ENCODE data around the gene KDM2A.
"Not testable (repeated sequence)": the region's sequence is repeated elsewhere in the genome, so short reads cannot be mapped to it uniquely, and the experiment has no call there.

KDM2A gene

DNA sequence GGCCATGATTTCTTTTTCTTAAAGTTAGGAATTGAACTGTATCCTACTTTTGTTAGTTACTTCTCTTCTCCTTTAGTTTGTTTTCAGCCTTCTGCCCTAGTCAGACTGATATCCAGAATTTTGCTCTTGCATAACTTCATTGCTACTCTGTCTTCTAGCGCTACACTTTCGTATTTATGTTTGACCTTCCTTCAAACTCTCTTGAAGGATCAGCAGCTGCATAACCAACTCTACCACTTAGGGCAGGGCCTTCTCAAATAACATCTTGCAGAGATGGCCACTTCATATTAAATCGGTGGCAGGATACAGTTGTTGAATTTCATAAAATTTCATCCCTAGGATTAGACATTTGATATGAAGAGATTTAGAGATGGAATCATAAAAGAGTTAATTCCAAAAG, 43.9 kb downstream of the KDM2A start:
- DNase-seq: no peak
- intact Hi-C loops (cut with DNase I): no loop called here

GRCh38 chr11:67165623-67166022, 46.6 kb downstream of the KDM2A start:
- no peak for DNase-seq
- intact Hi-C loops (cut with DNase I): loop anchor here (5.0 kb wide), 1 partner anchor 83 kb away; no protein-coding TSS in a partner anchor

GRCh38 chr11:67167091-67167490, 48.0 kb downstream of the KDM2A start:
- DNase-seq: no peak
- intact Hi-C loops (cut with DNase I): loop anchor here (5.0 kb wide), 1 partner anchor 85 kb away; no protein-coding TSS in a partner anchor

DNA sequence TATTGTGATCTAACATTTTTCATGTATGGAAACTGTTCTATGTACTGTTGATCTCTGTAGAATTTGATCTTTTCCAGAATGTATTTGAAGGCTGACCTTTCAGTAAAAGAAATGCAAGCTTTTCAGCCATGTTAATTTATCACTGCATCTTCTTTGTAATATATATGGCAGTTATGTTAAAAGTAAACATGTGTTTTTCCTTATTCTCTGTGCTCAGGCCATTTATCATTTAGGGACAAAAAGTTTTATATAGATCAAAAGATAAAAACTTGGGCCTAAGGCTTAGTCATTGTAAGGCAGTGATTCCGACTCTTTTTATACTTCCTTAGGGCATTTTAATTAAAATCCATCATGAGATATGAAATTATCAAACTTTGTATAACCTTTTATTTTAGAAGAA, 48.7 kb downstream of the KDM2A start:
- DNase-seq: no peak
- intact Hi-C loops (cut with DNase I): loop anchor here (5.0 kb wide), 1 partner anchor 85 kb away; no protein-coding TSS in a partner anchor

DNA sequence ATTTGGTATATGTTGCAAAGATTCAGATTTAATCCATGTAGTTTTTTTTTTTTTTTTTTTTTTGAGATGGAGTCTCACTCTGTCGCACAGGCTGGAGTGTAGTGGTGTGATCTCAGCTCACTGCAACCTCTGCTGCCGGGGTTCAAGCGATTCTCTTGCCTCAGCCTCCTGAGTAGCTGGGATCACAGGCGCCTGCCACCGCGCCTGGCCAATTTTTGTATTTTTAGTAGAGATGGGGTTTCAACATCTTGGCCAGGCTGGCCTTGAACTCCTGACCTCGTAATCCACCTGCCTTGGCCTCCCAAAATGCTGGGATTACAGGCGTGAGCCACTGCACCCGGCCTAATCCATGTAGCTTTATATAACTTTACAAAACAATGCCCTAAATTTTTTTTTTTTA, 49.8 kb downstream of the KDM2A start:
- peak in 1 of 10 donors; percentile 56 for DNase-seq

GRCh38 chr11:67174311-67174710, 55.2 kb downstream of the KDM2A start:
- no peak for DNase-seq
- intact Hi-C loops (cut with DNase I): no loop called here

More for the DNA sequence above, 49.8 kb downstream of the KDM2A start:
- intact Hi-C loops (cut with DNase I): loop anchor here (5.0 kb wide), 1 partner anchor 87 kb away; no protein-coding TSS in a partner anchor

DNA sequence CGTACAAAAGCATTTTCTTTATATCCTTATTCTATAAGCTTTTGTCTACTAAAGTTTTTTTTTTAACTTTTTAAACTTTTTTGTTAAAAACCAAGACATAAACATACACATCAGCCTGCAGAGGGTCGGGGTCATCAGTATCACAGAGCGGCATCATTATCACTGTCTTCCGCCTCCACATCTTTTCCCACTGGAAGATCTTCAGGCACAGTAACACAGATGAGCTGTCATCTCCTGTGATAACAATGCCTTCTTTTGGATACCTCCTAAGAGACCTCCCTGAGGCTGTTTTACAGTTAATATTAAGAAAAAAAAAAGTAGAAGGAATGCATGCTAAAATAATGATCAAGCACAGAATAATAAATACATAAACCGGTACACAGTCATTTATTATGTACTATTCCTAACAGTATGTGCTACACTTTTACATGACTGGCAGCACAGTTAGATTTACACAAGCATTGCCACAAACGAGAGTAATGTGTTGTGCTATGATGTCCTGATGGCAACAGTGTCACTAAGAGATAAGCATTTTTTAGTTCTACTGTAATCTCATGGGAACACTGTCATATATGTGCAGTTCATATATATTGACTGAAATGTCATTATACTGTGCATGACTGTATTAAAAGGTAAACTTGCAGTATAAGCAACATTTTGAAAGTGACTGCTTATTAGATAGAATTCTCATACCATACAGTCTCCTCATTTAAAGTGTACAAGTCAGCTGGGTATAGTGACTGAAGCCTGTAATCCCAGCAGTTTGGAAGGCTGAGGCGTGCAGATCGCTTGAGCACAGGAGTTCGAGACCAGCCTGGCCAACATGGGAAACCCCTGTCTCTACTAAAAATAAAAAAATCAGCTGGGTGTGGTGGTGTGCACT, 58.6 kb downstream of the KDM2A start:
- intact Hi-C loops (cut with DNase I): no loop called here
- DNase-seq: no peak

DNA sequence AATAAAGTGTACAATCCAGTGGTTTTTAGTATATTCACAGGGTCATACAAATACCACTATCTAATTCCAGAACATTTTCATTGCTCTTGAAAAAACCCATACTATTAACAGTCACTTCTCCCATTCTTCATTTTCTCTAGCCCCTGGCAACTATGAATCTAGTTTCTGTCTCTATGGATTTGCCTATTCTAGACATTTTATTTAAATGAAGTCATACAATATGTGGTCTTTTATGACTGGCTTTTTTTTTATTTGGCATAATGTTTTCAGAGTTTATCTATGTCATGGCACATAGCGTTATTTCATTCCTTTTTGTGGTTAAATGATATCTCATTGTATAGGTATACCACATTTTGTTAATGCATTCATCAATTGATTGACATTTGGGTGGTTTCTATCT, 59.4 kb downstream of the KDM2A start:
- intact Hi-C loops (cut with DNase I): no loop called here
- no peak for DNase-seq

- DNase-seq: no peak
- intact Hi-C loops (cut with DNase I): no loop called here
These were observed 59.8 kb downstream of the KDM2A start for GRCh38 chr11:67178878-67179277.

DNA sequence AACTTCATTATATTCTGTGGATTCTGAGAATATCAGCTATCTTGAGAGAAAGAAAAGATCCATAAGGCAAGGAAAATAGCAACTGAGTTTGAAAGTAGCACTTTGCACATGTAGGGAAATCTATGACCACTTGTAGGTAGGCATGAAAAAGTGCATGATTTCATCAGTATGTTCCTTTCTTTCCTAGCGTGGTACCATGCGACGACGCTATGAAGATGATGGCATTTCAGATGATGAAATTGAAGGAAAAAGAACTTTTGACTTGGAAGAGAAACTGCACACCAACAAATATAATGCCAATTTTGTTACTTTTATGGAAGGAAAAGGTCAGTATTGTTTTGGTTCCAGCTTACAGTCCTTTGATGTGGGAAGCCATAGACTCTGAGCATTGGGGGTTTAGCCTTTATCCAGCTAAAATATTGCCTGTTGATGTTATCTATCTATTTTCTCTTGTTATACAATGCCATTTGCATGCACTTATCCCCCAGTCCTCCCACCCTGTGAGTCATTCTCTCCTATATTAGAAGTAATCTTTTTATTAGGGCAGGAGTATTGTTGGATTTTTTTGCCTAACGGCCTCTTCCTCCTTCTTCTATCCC, 60.9 kb downstream of the KDM2A start:
- intact Hi-C loops (cut with DNase I): no loop called here
- no peak for DNase-seq

GRCh38 chr11:67194096-67194495, 75.0 kb downstream of the KDM2A start:
- peak in 1 of 10 donors; percentile 22 for DNase-seq
- intact Hi-C loops (cut with DNase I): no loop called here

DNA sequence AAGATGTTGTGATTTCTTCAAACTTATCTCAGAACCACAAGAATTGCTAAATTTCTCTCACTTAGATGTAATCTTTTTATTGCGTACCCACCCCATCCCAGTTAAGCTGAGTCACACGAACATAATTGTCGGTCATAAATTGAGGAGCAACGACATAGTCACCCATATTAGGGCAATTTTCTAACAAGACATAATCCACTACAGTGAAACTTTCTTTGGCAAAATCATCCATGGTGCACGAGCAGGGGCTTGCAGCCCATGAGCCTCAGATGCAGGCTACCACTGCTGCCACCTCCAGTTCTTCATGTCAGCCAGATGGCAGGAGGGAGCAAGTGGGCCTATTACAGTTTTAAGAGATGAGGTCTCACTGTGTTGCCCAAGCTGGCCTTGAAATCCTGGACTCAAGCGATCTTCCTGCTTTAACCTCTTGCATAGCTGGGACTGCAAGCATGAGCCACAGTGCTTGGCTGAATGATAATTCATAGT, 77.0 kb downstream of the KDM2A start:
- intact Hi-C loops (cut with DNase I): no loop called here
- DNase-seq: no peak

DNA sequence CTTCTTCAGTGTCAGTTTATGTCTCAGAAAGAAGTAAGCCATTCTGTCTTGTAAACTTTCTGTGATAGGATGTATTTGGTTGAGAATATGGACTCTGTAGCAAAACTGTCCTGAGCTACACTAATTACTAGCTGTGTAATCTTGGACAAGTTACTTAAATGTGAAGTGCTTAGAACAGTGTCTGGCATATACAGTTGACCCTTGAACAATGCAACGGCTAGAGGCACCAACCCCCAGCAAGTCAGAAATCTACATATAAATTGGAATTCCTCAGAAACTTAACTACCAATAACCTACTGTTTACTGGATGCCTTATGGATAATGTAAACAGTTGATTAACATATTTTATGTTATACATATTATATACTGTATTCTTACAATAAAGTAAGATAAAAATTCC, 78.5 kb downstream of the KDM2A start:
- no peak for DNase-seq
- intact Hi-C loops (cut with DNase I): no loop called here

DNA sequence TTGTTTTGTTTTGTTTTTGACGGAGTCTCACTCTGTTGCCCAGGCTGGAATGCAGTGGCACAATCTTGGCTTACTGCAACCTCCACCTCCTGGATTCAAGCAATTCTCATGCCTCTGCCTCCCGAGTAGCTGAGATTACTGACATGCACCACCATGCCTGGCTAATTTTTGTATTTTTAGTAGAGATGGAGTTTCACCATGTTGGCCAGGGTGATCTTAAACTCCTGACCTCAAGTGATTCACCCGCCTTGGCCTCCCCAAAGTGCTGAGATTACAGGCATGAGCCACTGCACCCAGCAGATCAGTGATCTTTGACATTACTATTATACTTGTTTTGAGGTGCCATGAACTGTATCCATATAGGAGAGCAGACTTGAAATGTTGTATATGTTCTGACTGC, 79.7 kb downstream of the KDM2A start:
- intact Hi-C loops (cut with DNase I); DNase-seq: not testable (repeated sequence)

- intact Hi-C loops (cut with DNase I): no loop called here
- DNase-seq: no peak
These were observed 80.7 kb downstream of the KDM2A start for GRCh38 chr11:67199751-67200150.

GRCh38 chr11:67202028-67202427, 83.0 kb downstream of the KDM2A start:
- intact Hi-C loops (cut with DNase I): no loop called here
- no peak for DNase-seq

- intact Hi-C loops (cut with DNase I): no loop called here
- DNase-seq: no peak
These were observed 85.8 kb downstream of the KDM2A start for GRCh38 chr11:67204822-67205221.

GRCh38 chr11:67209222-67209621, 90.2 kb downstream of the KDM2A start:
- DNase-seq; intact Hi-C loops (cut with DNase I): not testable (repeated sequence)

- intact Hi-C loops (cut with DNase I): no loop called here
- no peak for DNase-seq
These were observed 92.8 kb downstream of the KDM2A start for GRCh38 chr11:67211656-67212436.

DNA sequence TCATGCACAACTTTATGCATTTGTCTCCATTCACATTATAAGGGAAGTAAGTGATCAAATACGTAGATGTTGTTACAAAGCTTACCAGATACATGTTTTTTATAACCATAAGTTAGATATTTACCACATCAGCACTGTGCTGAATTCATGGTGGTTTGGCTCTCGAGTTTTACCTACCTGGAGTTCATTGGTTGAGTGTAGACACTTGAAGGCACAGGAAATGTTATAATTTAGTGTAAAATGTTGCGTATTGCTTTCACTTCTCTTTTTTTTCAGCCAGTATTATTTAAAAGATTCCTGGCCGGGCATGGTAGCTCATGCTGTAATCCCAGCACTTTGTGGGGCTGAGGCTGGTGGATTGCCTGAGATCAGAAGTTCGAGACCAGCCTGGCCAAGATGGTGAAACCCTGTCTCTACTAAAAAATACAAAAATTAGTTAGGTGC, 94.1 kb downstream of the KDM2A start:
- intact Hi-C loops (cut with DNase I): no loop called here
- no peak for DNase-seq

DNA sequence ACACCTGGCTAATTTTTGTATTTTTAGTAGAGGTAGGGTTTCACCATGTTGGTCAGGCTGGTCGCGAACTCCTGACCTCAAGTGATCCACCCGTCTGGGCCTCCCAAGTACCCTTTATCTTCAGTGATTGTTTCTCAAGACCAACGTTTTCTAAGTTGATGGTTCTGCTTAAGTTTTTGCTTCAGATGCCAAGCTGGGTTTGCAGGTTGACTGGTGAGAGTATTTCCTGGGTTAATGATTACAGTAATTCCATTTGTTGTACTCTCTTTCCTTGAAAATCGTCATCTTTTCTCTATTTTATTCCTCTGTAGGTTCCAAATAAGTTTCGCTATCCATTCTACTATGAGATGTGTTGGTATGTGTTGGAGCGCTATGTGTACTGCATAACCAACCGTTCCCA, 108.7 kb downstream of the KDM2A start:
- no peak for DNase-seq
- intact Hi-C loops (cut with DNase I): no loop called here

Measured in posterior cingulate gyrus (tissue), 11 donors.